Osteocyte (in vitro differentiated cells): ENCODE results near the gene TMSB15B. TPM values are rescaled to one million over a fixed set of nuclear protein-coding genes. Genes with fewer than 3 reads are reported as not detected.
"Not testable (repeated sequence)": the region's sequence is repeated elsewhere in the genome, so short reads cannot be mapped to it uniquely, and the experiment has no call there.

Experiments
- DNase-seq: peaks from one replicate; pipeline ENCODE4 v3.0.0; 2021; ENCODE audit warnings: mixed read lengths; ENCODE audit not compliant: unreplicated experiment; ENCODE audit errors: extremely low spot score
- H3K27ac Mint-ChIP-seq: one replicate; pipeline ENCODE4 v1.8.0; 2021; ENCODE audit warnings: mild to moderate bottlenecking, mixed read lengths; ENCODE audit not compliant: unreplicated experiment
- H3K27me3 Mint-ChIP-seq: one replicate; pipeline ENCODE4 v1.8.0; 2021; ENCODE audit warnings: mixed read lengths; ENCODE audit not compliant: unreplicated experiment
- H3K36me3 Mint-ChIP-seq: one replicate; pipeline ENCODE4 v1.8.0; 2021; ENCODE audit warnings: mixed read lengths; ENCODE audit not compliant: unreplicated experiment
- H3K4me1 Mint-ChIP-seq: one replicate; pipeline ENCODE4 v1.8.0; 2021; ENCODE audit warnings: mixed read lengths; ENCODE audit not compliant: unreplicated experiment
- H3K4me3 Mint-ChIP-seq: one replicate; pipeline ENCODE4 v1.8.0; 2021; ENCODE audit warnings: mild to moderate bottlenecking, moderate library complexity, mixed read lengths; ENCODE audit not compliant: unreplicated experiment
- H3K9me3 Mint-ChIP-seq: one replicate; pipeline ENCODE4 v1.8.0; 2021; ENCODE audit warnings: mixed read lengths; ENCODE audit not compliant: unreplicated experiment
- long read RNA-seq: library from polyadenylated mRNA; unstranded; transcript quantifications from one replicate; pipeline ENCODE4 v2.0.0, GENCODE V29; 2021
- total RNA-seq: library from RNA; stranded (reverse); gene quantifications from 2 replicates; pipeline ENCODE4 v1.2.1, GENCODE V29; 2021
- TF ChIP-seq, protein P1 (sequence below): fragments of 200-600 bp; sonication (generic); IDR thresholded peaks from 2 replicates; pipeline ENCODE4 v1.5.0; 2021; ENCODE audit warnings: antibody characterized with exemption, mild to moderate bottlenecking, moderate library complexity

Gene TMSB15B
- 13.5 and 16.2 TPM in 2 replicates for total RNA-seq
- long read RNA-seq, partial matches to known transcripts: 1 of 9 reads
- long read RNA-seq, other reads (novel, unspliced or antisense): 3 of 9 reads

DNA sequence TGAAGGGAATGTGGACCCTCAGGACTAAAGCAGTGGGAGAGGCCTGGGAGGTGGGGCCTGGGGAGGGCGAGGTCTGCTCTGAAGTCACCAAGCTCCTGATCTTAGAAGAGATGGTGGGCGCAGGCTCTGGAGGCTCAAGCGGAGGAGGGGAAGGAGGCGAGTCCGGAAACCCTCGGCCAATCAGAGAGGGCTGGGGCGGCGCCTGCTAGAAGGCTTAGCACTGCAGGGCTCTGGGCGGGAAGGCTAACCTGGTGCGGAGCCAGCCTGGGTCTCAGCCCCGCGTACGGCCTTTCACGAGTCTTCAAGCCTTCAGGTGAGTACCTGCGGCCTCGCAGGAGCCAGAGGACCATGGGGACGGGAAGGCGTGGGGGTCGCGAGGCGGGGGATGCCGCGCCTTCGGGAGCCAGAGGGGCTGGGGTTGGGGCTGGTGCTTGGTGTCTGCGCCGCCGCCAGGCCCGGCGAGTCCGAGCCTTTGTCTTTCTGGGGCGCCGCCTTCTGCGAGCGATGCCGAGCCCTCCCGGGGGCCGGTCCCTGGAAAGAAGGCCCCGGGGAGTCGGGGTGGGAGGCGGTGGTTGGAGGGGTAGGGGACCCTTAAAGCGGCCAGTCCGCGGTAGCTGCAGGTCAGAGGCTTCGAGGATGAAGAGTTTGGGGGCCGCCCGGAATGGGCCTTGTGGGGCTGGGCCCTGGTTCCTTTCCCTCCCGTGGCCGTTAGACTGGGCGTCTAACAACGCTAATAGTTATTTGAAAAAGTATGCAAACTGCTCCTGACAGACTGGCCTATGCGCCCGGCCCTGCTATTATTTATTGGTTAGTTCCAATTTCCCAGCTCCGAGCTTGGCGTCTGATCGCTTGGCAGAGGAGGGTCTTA, at the start of gene TMSB15B:
Gene TMSB15B, plus strand, starts transcription at position 217 of the 868 bp plus-strand sequence.
- not testable (repeated sequence) for H3K9me3 Mint-ChIP-seq

DNA sequence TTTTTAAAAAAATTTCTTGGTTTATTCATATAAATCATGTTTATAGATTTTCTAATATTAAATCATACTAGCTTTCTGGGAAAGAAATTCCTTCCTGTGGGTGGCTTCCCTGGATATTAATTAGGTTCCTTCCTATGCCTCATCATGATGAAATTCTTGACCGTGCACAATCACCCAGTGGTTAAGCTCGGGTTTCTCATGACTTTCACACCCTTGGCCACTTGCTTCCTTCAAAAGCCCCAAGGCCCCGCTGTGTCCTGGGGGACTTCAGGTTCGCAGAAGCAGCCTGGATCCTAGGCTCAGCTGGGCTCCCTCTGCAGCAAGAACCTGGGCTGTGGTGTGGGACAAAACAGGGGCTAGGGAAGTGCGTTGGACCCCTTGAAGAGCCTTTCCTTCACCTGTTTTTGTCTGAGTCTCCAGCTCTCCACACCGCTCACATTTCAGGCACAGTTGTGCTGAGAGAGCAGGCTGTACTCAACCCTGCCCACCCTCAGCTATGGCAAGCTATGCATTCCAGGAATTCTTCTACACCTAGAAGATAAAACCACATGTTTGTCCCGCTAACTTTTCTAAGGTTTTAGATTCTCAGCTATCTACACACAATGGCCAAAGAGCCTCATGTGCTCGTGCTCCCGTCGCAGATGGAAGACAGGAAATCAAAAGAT, 48.9 kb upstream of the TMSB15B start:
- Mint-ChIP-seq H3K4me1 (peaks cover 3% of the 10 kb centered on the region), H3K9me3 (peaks cover 14% of the 10 kb centered on the region), H3K4me3 (no peak overlapping the region), H3K27ac (no peak overlapping the region), H3K36me3 (no peaks in the 10 kb centered on the region), H3K27me3 (no peaks in the 10 kb centered on the region)
- TF ChIP-seq, protein P1, sequence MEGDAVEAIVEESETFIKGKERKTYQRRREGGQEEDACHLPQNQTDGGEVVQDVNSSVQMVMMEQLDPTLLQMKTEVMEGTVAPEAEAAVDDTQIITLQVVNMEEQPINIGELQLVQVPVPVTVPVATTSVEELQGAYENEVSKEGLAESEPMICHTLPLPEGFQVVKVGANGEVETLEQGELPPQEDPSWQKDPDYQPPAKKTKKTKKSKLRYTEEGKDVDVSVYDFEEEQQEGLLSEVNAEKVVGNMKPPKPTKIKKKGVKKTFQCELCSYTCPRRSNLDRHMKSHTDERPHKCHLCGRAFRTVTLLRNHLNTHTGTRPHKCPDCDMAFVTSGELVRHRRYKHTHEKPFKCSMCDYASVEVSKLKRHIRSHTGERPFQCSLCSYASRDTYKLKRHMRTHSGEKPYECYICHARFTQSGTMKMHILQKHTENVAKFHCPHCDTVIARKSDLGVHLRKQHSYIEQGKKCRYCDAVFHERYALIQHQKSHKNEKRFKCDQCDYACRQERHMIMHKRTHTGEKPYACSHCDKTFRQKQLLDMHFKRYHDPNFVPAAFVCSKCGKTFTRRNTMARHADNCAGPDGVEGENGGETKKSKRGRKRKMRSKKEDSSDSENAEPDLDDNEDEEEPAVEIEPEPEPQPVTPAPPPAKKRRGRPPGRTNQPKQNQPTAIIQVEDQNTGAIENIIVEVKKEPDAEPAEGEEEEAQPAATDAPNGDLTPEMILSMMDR: no peak
- no peak for DNase-seq

More for the DNA sequence above, at the start of gene TMSB15B:
- not testable (repeated sequence) for H3K4me1 Mint-ChIP-seq, H3K36me3 Mint-ChIP-seq, DNase-seq, H3K4me3 Mint-ChIP-seq, H3K27ac Mint-ChIP-seq, H3K27me3 Mint-ChIP-seq

DNA sequence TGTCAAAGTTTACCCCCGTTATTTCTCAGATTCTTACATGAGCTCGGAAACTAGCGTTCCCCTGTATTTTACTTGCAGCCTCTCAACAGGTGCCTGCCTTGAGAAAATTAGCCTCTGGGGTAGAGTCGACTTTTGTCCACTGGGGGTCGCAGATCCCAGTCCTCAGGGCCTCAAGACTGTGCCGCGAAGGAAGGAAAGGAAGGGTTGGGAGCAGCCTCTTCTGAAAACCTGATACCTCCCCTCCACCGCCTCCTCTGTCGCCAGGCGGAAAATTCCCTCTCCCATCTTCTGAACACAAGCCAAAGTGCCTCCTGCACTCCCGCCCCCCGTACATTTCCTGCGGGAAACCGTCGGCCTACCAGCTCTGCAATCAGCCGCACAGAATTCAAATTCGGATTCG, 44.4 kb upstream of the TMSB15B start:
- Mint-ChIP-seq H3K4me3 (peak overlapping the region; percentile 88), H3K27ac (peak overlapping the region; percentile 94), H3K36me3 (no peaks in the 10 kb centered on the region), H3K27me3 (no peaks in the 10 kb centered on the region), H3K4me1 (peaks cover 8% of the 10 kb centered on the region), H3K9me3 (peaks cover 4% of the 10 kb centered on the region)
- no peak for DNase-seq
- TF ChIP-seq, protein P1: peak; percentile 62

DNA sequence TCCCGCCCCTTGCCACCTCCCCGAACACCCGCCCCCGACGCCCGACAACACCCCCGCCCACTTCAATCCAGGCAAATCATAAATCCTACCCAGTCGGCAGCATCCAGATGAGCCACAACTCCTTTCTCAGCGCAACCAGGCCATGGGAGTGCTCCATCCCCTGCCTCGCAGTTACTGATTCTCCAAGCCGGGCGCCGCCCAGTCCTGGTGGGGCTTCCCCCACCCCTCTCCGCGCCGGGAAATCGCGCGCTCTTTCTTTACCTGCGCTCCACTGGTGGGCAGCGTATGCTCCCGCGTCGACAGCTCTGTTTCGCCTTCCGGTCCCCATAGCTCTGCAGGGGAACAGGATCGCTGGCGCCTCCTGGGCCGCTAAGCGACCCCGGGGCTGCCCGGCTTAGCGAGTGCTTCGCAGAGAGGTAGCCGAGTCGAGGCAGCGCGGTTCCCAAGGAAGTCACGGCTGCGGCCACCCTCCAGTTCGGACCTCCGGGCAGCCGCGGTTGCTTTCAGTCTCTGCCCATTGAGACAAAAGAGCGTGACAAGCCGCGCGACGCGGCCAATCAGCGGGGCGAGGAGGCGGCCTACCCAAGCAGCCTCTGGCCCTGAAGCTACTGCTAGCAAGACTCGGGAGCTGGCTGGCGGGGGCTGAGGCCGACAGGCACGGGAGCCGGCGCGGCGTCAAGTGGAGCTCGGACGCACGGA, 43.7 kb upstream of the TMSB15B start:
- TF ChIP-seq, protein P1: no peak
- peaks cover 8% of the 10 kb centered on the region for H3K4me1 Mint-ChIP-seq
- DNase-seq: peak; percentile 87
- H3K4me3 Mint-ChIP-seq: peak overlapping the region; percentile 88
- peak overlapping the region; percentile 94 for H3K27ac Mint-ChIP-seq
- peaks cover 4% of the 10 kb centered on the region for H3K9me3 Mint-ChIP-seq
- H3K36me3 Mint-ChIP-seq: no peaks in the 10 kb centered on the region
- no peaks in the 10 kb centered on the region for H3K27me3 Mint-ChIP-seq

DNA sequence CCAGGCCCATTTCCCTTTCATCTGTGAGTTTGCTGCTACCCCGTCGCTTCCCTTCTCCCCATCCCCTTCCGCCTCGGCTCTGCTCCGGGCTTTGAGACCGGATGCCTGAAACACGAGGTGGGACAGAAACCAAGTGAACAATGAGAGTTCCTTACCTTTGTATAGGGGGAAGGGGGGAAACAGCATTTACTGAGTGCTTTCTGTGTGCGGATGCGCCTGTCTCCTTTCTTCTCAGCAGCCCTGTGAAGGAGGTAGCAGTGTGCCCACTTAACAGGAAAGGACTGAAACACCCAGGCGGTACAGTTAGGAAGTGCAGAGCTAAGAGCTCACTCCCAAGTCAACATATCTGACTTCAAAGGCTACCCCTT, 43.2 kb upstream of the TMSB15B start:
- TF ChIP-seq, protein P1: peak; percentile 45
- no peaks in the 10 kb centered on the region for H3K27me3 Mint-ChIP-seq
- no peaks in the 10 kb centered on the region for H3K36me3 Mint-ChIP-seq
- peak overlapping the region; percentile 94 for H3K27ac Mint-ChIP-seq
- peaks cover 4% of the 10 kb centered on the region for H3K9me3 Mint-ChIP-seq
- peak overlapping the region; percentile 88 for H3K4me3 Mint-ChIP-seq
- no peak for DNase-seq
- peaks cover 8% of the 10 kb centered on the region for H3K4me1 Mint-ChIP-seq

DNA sequence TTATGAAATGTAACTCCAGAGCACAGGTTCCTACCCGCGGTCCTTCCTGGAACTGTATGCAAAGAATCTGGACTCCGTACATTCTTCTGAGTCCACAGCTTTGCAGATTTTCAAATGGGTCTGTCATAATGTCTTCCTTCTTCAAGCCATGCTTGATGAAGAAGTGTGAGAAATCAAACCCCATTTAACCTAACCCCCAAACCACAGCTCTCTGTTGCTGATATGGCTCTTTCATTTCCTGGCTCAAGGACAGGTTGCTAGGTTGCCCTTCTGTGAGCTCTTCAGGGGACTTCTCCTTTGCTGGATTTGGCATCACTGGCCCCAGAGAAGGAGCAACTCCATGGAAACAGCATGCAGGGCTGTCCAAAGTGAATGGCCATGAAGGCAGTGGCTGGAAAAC, 41.9 kb upstream of the TMSB15B start:
- not testable (repeated sequence) for H3K9me3 Mint-ChIP-seq, DNase-seq, H3K27ac Mint-ChIP-seq, H3K4me3 Mint-ChIP-seq, H3K27me3 Mint-ChIP-seq, H3K36me3 Mint-ChIP-seq, H3K4me1 Mint-ChIP-seq
